GM18498 (cell line): ENCODE measurements around the gene ELFN1.

Source experiments
- ATAC-seq: cut with Tn5 transposase; IDR thresholded peaks from one replicate; pipeline ENCODE4 v1.9.1; 2021; ENCODE audit warnings: mild to moderate bottlenecking, moderate library complexity; ENCODE audit not compliant: unreplicated experiment

The ELFN1 gene

GRCh38 chr7:1663223-1663622 is 6.9 kb upstream of the ELFN1 start:
- ATAC-seq: no peak

DNA sequence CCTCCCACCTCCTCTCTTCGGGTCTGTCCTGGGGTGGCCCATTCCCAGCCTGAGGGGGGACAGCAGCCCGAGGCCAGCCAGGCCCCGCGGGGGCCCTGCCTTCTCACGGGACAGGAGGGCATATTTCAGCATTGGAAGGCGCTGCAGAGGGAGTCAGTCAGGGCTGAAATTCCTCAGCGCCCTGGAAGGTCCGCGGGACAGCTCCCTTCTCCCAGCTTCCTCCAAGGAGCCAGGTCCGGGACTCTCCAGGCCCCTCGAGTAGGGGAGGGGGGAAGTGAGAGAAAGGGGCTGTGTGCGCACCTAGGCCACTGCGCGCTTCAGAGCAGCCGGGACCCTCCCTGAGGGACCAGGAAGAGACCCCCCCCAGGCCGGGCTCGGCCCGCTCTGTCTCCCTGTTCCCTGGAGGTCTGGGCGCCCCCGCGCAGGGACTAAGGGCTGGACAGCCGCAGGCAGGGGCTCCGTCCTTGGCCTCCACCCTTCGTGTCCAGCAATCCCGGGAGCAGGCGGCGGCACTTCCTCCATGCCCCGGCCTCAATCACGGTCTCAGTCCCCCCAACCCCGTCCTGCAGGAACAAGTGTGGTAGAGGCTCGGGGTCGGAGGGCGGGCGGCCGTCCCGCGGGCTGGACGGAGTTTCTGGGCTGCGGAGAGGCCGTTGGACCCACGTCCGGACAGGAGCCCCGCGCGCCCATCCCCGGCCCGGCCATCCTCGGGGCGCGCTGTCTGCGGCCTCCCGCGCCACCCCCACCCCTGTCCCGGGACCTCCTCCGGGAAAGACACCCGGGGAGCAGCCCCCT is 6.0 kb upstream of the ELFN1 start:
- no peak for ATAC-seq

DNA sequence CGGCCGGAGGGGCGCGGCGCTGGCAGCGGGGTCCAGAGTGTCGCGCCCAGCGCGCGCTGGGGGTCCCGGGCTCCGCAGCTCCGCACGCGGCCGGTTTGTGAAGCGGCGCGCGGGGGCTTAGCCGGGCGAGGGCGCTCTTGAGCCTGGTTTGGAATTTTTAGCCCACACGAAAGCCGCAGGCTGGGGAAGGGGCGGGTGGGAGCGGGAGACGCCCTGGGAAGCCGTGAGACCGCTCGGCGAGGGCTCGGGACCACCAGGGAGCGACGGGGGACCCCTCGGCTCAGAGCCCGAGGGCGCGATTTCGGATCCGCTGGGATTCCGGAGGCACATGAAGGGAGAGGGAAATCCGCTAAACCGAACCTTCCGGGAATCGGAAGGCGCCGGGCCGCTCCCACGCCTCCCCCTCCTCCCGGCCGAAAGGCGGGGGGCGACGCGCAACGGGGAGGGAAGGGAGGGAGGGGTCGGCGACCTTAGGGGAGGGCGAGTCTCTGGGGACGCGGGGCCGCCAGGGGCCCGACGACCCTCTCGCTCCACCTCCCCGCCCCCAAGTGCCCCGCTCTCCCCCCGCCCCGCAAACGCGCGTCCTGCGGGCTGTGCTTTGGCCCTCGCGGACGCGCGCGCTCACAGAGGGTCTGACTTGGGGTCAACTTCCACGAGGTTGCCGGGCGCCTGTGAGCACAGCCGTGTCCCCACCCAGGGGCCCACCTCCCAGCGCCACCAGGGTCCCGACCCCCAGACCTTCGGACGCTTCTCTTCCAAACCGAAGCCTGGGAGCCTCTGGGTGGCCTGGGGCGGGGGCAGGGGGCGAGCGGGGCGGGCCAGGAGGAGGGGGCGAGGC is 5.1 kb upstream of the ELFN1 start:
- ATAC-seq: no peak

GRCh38 chr7:1665549-1666316 is 4.3 kb upstream of the ELFN1 start:
- no peak for ATAC-seq

GRCh38 chr7:1666317-1666822 is 3.7 kb upstream of the ELFN1 start:
- ATAC-seq: no peak

DNA sequence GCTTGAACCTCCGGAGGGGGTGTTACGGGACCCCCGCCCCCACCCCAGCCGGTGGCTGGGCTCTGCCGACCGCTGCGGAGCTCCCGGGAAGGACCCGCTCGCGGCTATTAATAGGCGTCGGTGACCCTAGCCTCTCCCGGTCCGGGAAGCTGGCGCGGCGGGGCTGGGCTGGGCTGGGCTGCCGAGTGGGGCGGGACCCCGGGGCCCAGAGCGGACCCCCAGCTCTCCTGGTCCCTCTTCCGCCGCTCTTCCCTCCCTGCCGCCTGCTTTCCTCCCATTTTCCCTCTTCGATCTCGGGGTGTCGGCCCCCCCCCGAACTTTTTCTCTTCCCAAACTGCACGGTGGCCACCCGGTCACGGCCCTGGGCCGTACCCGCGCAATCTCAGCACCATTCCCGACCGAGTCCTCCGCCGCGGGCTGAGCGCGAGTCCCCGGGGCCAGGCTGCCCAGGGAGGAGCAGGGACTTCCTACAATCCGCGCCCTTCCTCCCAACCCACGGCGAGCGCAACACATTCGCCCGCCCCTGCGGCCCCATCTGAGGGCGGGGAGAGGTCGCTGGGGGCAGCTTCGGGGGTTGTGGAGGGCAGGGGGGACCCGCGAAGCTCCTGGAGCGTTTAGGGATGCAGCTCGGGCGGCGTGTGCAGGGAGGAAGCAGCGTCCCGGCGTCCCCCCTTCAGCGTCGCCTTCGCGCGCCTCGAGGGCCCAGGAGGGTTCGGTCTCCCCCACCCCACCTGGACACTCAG is 3.1 kb upstream of the ELFN1 start:
- no peak for ATAC-seq

DNA sequence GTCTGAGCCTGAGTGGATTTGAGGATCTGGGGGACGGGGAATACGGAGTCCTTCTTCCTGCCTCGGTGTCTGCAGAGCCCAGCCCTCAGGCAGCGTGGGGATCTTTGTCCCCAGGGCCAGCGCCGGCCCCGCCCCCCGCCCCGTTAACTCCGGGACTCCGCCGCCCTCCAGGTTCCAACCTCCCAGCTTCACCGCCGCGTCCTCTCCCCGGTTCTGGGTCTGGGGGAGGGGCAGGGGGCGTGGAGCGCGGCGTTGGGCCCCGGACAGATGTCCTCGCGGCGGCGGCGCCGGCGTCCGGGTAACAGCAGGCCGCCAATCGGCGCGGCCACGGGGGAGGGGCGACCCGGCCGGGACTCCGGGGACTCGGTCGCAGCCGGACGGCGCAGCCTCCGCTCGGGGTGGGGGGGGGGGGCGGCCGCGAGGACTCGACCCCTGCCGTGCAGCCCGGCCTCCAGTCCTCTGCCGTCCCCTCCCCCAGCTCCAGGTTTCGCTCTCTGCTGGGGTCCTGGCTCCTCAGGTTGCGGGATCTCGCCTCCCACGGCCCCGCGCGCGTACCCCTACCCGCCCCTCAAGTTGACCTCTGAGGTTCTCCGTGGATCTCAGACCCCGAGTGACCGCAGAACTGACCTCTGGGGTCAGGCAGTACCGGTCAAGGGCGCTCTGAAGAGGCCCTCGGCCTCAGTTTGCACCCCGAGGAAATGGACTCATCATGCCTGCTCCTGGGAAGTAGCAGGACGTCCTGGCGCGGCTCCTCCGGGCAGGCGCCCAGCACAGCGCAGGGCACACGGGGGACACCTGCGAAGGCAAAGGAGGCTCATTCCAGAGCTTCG is 2.3 kb upstream of the ELFN1 start:
- no peak for ATAC-seq

DNA sequence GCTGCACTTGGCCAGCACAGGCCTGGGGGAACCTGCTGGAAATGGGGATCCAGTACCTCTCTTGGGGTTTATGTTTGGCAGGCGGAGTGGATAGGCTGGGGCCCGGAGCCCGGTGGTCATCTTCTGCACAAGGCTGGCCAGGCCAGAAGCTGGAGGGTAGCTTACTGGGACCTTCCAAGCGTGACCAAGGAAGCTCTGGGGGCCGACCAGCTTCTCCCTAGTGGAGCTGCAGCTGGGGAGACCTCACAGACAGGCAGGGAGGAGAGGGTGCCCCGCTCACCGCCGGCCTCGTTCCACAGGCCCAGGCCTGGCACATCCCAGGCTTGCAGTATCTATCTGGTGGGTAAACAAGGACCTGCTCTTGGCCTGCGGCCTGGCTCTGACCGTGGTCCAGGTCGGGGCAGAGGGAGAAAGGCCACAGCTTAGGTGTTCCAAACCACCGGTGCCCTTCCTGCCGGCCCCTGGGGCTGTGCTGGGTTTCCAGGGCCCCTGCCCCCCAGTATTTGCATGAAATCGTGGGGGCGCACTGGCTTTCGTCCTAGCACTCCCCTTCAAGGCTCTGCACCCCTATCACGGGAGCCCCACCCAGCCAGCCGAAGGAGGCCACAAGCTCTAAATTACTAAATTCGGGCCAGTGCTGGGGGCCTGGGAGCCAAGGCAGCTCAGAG is 1.5 kb upstream of the ELFN1 start:
- ATAC-seq: no peak

GRCh38 chr7:1669064-1669951 is 769 bp upstream of the ELFN1 start:
- ATAC-seq: no peak

DNA sequence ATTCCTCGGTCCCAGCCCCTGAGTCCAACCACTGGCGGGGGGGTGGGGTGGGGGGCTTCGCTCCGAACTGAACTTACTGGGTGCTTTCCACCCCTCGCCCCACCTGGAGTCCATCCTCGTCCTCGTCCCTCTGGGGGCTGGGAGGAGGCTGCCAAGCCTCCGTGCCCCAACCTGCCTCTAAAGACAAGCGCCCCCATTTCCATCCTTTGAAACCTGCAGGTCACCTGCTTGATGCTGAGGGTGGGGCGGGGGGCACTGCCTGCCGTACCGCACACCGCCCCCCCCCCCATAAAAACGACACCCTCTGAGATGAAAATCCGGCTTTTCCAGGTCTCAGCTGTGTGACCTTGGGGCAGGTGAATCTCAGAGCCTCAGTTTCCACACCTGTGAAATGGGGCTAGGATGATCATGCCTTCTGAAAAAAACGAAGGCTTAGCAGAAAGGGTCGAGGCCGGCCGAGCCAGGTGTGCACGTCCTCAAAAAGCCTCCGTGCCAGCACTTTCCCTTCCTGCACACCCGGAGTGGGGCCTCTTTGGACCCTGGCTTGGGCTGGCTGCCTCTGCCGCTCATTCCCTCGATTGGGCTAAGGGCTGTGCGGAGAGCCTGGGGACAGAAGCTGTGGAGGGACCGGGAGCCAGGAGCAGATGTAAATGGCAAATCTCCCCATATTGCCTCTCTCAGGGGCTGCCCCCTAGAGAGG is 967 bp downstream of the ELFN1 start:
- no peak for ATAC-seq

GRCh38 chr7:1671594-1672451 is 1.7 kb downstream of the ELFN1 start:
- no peak for ATAC-seq

GRCh38 chr7:1672851-1673486 is 2.9 kb downstream of the ELFN1 start:
- ATAC-seq: no peak

DNA sequence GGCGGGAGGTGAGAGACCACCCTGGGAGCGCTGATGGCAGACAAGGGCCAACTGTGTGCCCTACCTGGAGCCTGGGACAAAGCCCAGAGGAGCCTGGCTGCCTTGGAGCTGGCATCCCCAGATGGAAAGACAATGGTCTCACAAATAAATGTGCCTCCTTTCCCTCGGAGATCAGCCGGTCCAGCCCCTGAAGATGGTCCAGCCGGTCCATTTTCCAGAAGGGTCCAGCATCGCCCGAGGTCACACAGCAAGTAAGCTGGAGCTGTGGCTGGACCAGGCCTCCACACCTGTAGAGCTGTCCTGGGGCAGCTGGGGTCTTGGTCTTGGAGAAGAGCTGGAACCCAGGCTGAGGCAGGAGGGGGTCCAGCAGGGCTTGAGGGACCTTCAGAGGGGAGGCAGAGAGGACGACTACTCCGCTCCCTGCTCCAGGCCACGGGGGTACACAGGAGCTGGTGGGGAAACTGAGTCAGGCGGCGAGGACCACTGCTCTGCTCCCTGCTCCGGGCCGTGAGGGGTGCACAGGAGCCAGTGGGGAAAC is 3.6 kb downstream of the ELFN1 start:
- ATAC-seq: no peak

- ATAC-seq: no peak
Observed at GRCh38 chr7:1674161-1675035, 4.3 kb downstream of the ELFN1 start.
